Astrocyte (in vitro differentiated cells and primary cell): ENCODE measurements around the gene ITGB2. TPM values are rescaled to one million over a fixed set of nuclear protein-coding genes. Genes with fewer than 3 reads are reported as not detected.

Experiments
- DNase-seq: peaks from one replicate; pipeline ENCODE4 v3.0.0-alpha.2; 2010; ENCODE audit warnings: low read depth
- FAIRE-seq: peaks from 2 replicates; lab custom pipeline; 2011; peaks lifted over from hg19 to GRCh38; lab: Jason Lieb, UNC
- H2AFZ ChIP-seq: 2 replicates; pipeline ENCODE4 v1.6.0; 2012; ENCODE audit warnings: low read depth, low read length, inconsistent platforms
- H3K27ac ChIP-seq: 2 replicates; pipeline ENCODE4 v1.5.1; 2011; ENCODE audit warnings: low read depth, low read length, inconsistent platforms
- H3K27me3 ChIP-seq: 2 replicates; pipeline ENCODE4 v1.6.0; 2011; ENCODE audit warnings: low read length, inconsistent platforms; ENCODE audit not compliant: insufficient read depth
- H3K36me3 ChIP-seq: 2 replicates; pipeline ENCODE4 v1.5.1; 2011; ENCODE audit warnings: low read length, inconsistent platforms; ENCODE audit not compliant: insufficient read depth
- H3K4me1 ChIP-seq: 2 replicates; pipeline ENCODE4 v1.5.1; 2011; ENCODE audit warnings: low read length, inconsistent platforms; ENCODE audit not compliant: insufficient read depth
- H3K4me2 ChIP-seq: 2 replicates; pipeline ENCODE4 v1.6.0; 2012; ENCODE audit warnings: low read length, inconsistent platforms
- H3K4me3 ChIP-seq: 2 replicates; pipeline ENCODE4 v1.5.1; 2011; ENCODE audit warnings: low read depth, mild to moderate bottlenecking, low read length, inconsistent platforms; ENCODE audit not compliant: insufficient read depth
- H3K79me2 ChIP-seq: 2 replicates; pipeline ENCODE4 v1.6.0; 2012; ENCODE audit warnings: mild to moderate bottlenecking, low read length, inconsistent platforms; ENCODE audit not compliant: insufficient read depth
- H3K9ac ChIP-seq: 2 replicates; pipeline ENCODE4 v1.6.0; 2012; ENCODE audit warnings: mild to moderate bottlenecking, low read length, inconsistent platforms
- H3K9me3 ChIP-seq: 2 replicates; pipeline ENCODE4 v1.5.1; 2012; ENCODE audit warnings: low read depth, mild to moderate bottlenecking, low read length, inconsistent platforms; ENCODE audit not compliant: insufficient read depth
- H4K20me1 ChIP-seq: 2 replicates; pipeline ENCODE4 v1.6.0; 2012; ENCODE audit warnings: low read length, inconsistent platforms; ENCODE audit not compliant: insufficient read depth
- H3K27ac Mint-ChIP-seq: one replicate; pipeline ENCODE4 v1.8.0; 2021; ENCODE audit warnings: mild to moderate bottlenecking, mixed read lengths; ENCODE audit not compliant: unreplicated experiment
- H3K27me3 Mint-ChIP-seq: one replicate; pipeline ENCODE4 v1.8.0; 2021; ENCODE audit warnings: low read depth, mixed read lengths; ENCODE audit not compliant: unreplicated experiment
- H3K36me3 Mint-ChIP-seq: one replicate; pipeline ENCODE4 v1.8.0; 2021; ENCODE audit warnings: low read depth, mixed read lengths; ENCODE audit not compliant: unreplicated experiment
- H3K4me1 Mint-ChIP-seq: one replicate; pipeline ENCODE4 v1.8.0; 2021; ENCODE audit warnings: low read depth, mixed read lengths; ENCODE audit not compliant: unreplicated experiment
- H3K4me3 Mint-ChIP-seq: one replicate; pipeline ENCODE4 v1.8.0; 2021; ENCODE audit warnings: mild to moderate bottlenecking, moderate library complexity, mixed read lengths; ENCODE audit not compliant: unreplicated experiment
- H3K9me3 Mint-ChIP-seq: one replicate; pipeline ENCODE4 v1.8.0; 2021; ENCODE audit warnings: mild to moderate bottlenecking, mixed read lengths; ENCODE audit not compliant: unreplicated experiment
- CTCF ChIP-seq: IDR thresholded peaks from 2 replicates; pipeline ENCODE4 v1.5.1; 2011; ENCODE audit warnings: low read depth, mild to moderate bottlenecking, inconsistent platforms, low read length, moderate library complexity; ENCODE audit not compliant: insufficient read depth
- EZH2 ChIP-seq: IDR thresholded peaks from 2 replicates; pipeline ENCODE4 v1.6.1; 2012; ENCODE audit warnings: mild to moderate bottlenecking, low read length, inconsistent platforms; ENCODE audit not compliant: insufficient read depth
- total RNA-seq: library from RNA; stranded (reverse); gene quantifications from 2 replicates; pipeline ENCODE4 v1.2.1, GENCODE V29; 2021

ITGB2 gene
- total RNA-seq, 1 donor from 2014 or later = 0.61 TPM

DNA sequence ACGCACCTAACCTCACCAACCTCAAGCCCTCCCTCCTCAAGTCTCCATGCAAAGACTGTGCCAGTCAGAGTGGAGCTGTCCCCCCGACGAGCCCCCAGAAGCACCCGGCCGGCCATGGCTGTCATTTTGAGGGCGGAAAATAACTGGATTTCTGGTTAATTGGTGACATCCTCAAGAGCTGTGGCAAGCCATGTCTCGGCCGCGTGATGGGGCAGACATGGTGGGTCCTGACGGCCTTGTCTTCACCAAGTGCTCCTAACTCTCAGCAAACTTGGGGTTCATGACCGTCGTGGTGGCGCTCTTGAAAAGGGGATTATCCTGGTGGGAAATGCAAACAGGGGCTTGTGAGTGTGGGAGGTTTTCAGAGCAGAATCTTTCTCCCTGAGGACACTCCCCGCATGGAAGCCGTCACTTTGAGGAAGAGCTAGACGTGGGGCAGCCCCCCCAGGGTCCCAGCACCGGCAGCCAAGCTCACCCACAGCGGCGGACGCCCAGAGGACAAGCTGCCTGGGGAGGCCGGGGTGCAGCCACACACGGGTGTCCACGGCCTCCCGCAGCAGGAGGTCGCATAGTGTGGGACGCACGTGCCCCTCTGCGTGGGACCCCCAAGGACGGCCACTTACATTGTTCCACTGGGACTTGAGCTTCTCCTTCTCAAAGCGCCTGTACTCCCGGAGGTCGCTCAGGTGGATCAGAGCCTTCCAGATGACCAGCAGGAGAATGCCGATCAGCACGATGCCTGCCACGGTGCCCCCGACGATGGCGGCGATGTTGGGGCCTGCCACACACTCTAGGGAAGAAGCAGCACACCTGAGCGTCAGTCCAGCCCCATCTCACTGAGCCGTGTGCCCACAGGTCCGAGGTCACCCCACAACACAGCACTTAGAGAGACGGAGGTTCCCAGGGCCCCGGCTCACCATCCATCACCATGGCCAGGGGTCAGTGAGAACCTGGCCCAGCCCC, 34.3 kb downstream of the ITGB2 start:
- Histone ChIP-seq H3K9me3 (no peaks in the 10 kb centered on the region), H3K4me2 (no peak overlapping the region), H3K9ac (no peak overlapping the region), H2AFZ (no peak overlapping the region), H3K36me3 (no peaks in the 10 kb centered on the region), H4K20me1 (no peaks in the 10 kb centered on the region), H3K79me2 (no peaks in the 10 kb centered on the region), H3K4me1 (peaks cover 7% of the 10 kb centered on the region), H3K4me3 (no peak overlapping the region), H3K27me3 (peaks cover 6% of the 10 kb centered on the region), H3K27ac (no peak overlapping the region)
- Mint-ChIP-seq H3K27ac (no peak overlapping the region), H3K27me3 (peaks cover 47% of the 10 kb centered on the region), H3K4me1 (peaks cover 10% of the 10 kb centered on the region), H3K9me3 (peaks cover 3% of the 10 kb centered on the region), H3K36me3 (no peaks in the 10 kb centered on the region), H3K4me3 (no peak overlapping the region)
- DNase-seq = no peak
- no peak for FAIRE-seq
- TF ChIP-seq CTCF = no peak
- no peak for TF ChIP-seq EZH2

GRCh38 chr21:44885615-44886014, 35.1 kb downstream of the ITGB2 start:
- Histone ChIP-seq H3K9me3 (no peaks in the 10 kb centered on the region), H3K27me3 (peaks cover 6% of the 10 kb centered on the region), H2AFZ (no peak overlapping the region), H3K9ac (no peak overlapping the region), H3K4me1 (peaks cover 15% of the 10 kb centered on the region), H3K27ac (no peak overlapping the region), H3K4me2 (no peak overlapping the region), H4K20me1 (no peaks in the 10 kb centered on the region), H3K36me3 (no peaks in the 10 kb centered on the region), H3K79me2 (no peaks in the 10 kb centered on the region), H3K4me3 (no peak overlapping the region)
- no peaks in the 10 kb centered on the region for H3K36me3 Mint-ChIP-seq
- no peak overlapping the region for H3K27ac Mint-ChIP-seq
- FAIRE-seq = no peak
- peaks cover 3% of the 10 kb centered on the region for H3K9me3 Mint-ChIP-seq
- H3K4me3 Mint-ChIP-seq = no peak overlapping the region
- TF ChIP-seq EZH2 (no peak), CTCF (no peak)
- H3K27me3 Mint-ChIP-seq = peaks cover 44% of the 10 kb centered on the region
- H3K4me1 Mint-ChIP-seq = peaks cover 18% of the 10 kb centered on the region
- no peak for DNase-seq

DNA sequence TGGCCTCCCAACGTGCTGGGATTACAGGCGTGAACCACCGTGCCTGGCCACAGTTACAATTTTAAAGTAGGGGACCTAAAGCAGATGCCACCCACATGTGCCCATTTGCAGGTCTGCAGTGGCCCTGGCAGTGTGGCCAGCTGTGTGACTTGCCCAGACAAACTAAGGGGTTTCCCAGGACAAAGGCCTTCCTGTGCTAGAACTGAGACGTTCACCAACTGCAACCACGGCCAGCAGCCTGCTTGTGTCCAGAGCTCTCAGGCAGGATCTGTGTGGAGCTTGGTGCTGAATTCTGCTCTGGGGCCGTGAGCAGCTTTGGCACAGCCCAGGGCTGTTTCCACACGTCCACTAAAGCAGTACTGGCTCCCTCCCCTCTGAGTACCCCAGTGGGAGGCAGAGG, 36.6 kb downstream of the ITGB2 start:
- H3K27me3 ChIP-seq = peaks cover 5% of the 10 kb centered on the region
- no peak overlapping the region for H3K9ac ChIP-seq
- FAIRE-seq (no peak), DNase-seq (no peak)
- no peak overlapping the region for H3K4me2 ChIP-seq
- H3K36me3 Mint-ChIP-seq = no peaks in the 10 kb centered on the region
- H3K4me1 Mint-ChIP-seq = peaks cover 19% of the 10 kb centered on the region
- H4K20me1 ChIP-seq = no peaks in the 10 kb centered on the region
- H3K9me3 Mint-ChIP-seq = peaks cover 3% of the 10 kb centered on the region
- no peaks in the 10 kb centered on the region for H3K79me2 ChIP-seq
- no peak overlapping the region for H3K4me3 Mint-ChIP-seq
- H3K27ac Mint-ChIP-seq = no peak overlapping the region
- H3K36me3 ChIP-seq = no peaks in the 10 kb centered on the region
- no peak overlapping the region for H2AFZ ChIP-seq
- no peak overlapping the region for H3K4me3 ChIP-seq
- TF ChIP-seq CTCF = no peak
- no peak for TF ChIP-seq EZH2
- H3K9me3 ChIP-seq = no peaks in the 10 kb centered on the region
- no peak overlapping the region for H3K27ac ChIP-seq
- peaks cover 20% of the 10 kb centered on the region for H3K4me1 ChIP-seq
- H3K27me3 Mint-ChIP-seq = peaks cover 37% of the 10 kb centered on the region
